SJSA1 (cell line): ENCODE data around the gene TMEM150A. TPM values are rescaled to one million over a fixed set of nuclear protein-coding genes. Genes with fewer than 3 reads are reported as not detected.
"Not testable (repeated sequence)": the region's sequence is repeated elsewhere in the genome, so short reads cannot be mapped to it uniquely, and the experiment has no call there.

Experiments used
- DNase-seq, 2 experiments: peaks; one replicate each; pipeline ENCODE4 v3.0.0-alpha.2; 2015 to 2020; ENCODE audit warnings: low spot score in 2 of 2, low read depth in 1 of 2
- H3K27ac ChIP-seq: fragments of 250-450 bp; sonication (Bioruptor Pico); 2 replicates; pipeline ENCODE4 v1.5.1; 2020; ENCODE audit warnings: mild to moderate bottlenecking, moderate library complexity
- H3K27me3 ChIP-seq: fragments of 250-450 bp; sonication (Bioruptor Pico); replicated peaks from 2 replicates; pipeline ENCODE4 v1.5.1; 2020; ENCODE audit warnings: mild to moderate bottlenecking, moderate library complexity
- H3K36me3 ChIP-seq: fragments of 250-450 bp; sonication (Bioruptor Pico); 2 replicates; pipeline ENCODE4 v1.5.1; 2020; ENCODE audit warnings: mild to moderate bottlenecking
- H3K4me1 ChIP-seq: fragments of 250-450 bp; sonication (Bioruptor Pico); replicated peaks from 2 replicates; pipeline ENCODE4 v1.6.1; 2021; ENCODE audit warnings: mild to moderate bottlenecking
- H3K4me3 ChIP-seq: fragments of 250-450 bp; sonication (Bioruptor Pico); 2 replicates; pipeline ENCODE4 v1.5.1; 2020; ENCODE audit warnings: mild to moderate bottlenecking
- H3K9me3 ChIP-seq: fragments of 250-450 bp; sonication (Bioruptor Pico); replicated peaks from 2 replicates; pipeline ENCODE4 v1.5.1; 2020; ENCODE audit warnings: mild to moderate bottlenecking
- total RNA-seq: library from RNA; depleted of rRNA; stranded (reverse); fragments of >200 nt; shearing (Covaris generic); gene quantifications from 2 replicates; pipeline ENCODE4 v1.2.3, GENCODE V29; 2014

Gene TMEM150A
- total RNA-seq, 1 experiment from 2014 or later, result 5.1 TPM

DNA sequence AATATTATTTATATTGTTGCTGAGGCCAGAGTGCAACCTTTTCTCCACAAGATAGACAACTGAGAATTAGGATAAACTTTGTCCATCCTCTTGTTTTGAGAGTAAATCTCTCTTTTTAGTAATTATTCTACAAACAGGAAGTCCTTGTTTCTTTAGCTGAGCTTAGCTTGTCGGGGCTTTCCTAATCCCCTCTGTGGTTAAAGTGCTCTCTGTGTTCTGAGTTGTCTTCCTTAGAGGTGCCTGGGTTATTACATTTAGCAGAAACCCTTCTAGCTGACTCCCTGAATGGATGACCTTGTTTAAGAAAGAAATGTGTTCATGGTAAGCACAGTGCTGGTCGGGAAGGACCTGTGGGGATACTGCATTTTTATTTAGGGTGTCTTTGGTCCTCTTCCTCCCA is 26.2 kb upstream of the TMEM150A start:
- Histone ChIP-seq H3K36me3 (peaks cover 100% of the 10 kb centered on the region), H3K4me3 (no peak overlapping the region), H3K4me1 (no peaks in the 10 kb centered on the region), H3K27me3 (no peaks in the 10 kb centered on the region), H3K9me3 (no peaks in the 10 kb centered on the region), H3K27ac (no peak overlapping the region)
- DNase-seq, result no peak

DNA sequence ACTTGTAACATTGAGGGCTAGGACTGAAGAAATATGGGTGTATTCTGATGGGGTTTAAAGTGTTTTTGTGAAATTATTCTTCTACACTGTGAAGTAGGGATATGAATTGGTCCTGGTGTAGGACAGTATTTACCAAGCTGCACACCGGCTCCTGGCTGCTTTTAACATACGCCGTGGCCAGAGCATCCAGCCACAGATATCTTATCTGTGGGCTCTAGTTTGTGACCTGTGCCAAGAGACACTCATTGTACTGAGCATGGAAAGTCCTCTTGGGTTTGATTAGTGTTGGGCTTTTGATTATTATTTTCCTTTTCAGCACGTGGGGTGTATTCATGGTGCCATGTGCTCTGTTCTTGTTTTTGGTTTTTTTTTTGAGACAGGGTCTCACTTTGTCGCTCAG is 21.5 kb upstream of the TMEM150A start:
- H3K4me3 ChIP-seq, result no peak overlapping the region
- no peaks in the 10 kb centered on the region for H3K27me3 ChIP-seq
- peaks cover 97% of the 10 kb centered on the region for H3K36me3 ChIP-seq

GRCh38 chr2:85621338-85621737 is 18.8 kb upstream of the TMEM150A start:
- Histone ChIP-seq H3K27ac (no peak overlapping the region), H3K4me1 (peaks cover 8% of the 10 kb centered on the region), H3K4me3 (no peak overlapping the region), H3K36me3 (peaks cover 93% of the 10 kb centered on the region), H3K27me3 (no peaks in the 10 kb centered on the region), H3K9me3 (no peaks in the 10 kb centered on the region)
- no peak for DNase-seq

More for the DNA sequence above, 21.5 kb upstream of the TMEM150A start:
- no peak for DNase-seq
- H3K4me1 ChIP-seq, result no peaks in the 10 kb centered on the region
- H3K27ac ChIP-seq, result no peak overlapping the region
- H3K9me3 ChIP-seq, result no peaks in the 10 kb centered on the region

DNA sequence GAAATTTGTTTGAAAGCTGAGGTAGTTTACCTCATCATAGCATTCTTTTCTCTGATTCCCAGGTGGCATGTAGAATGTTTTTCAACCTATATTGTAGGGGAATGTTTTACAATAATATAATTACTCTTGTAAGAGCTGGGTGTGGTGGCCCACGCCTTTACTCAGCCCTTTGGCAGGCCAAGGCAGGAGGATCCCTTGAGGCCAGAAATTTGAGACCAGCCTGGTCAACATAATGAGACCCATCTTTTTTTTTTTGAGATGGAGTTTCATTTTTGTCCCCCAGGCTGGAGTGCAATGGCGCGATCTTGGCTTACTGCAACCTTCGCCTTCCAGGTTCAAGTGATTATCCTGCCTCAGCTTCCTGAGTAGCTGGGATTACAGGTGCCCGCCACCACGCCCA is 17.1 kb upstream of the TMEM150A start:
- Histone ChIP-seq H3K27ac (no peak overlapping the region), H3K36me3 (peaks cover 79% of the 10 kb centered on the region), H3K27me3 (no peaks in the 10 kb centered on the region), H3K4me3 (no peak overlapping the region), H3K4me1 (peaks cover 11% of the 10 kb centered on the region), H3K9me3 (no peaks in the 10 kb centered on the region)
- DNase-seq, result no peak

DNA sequence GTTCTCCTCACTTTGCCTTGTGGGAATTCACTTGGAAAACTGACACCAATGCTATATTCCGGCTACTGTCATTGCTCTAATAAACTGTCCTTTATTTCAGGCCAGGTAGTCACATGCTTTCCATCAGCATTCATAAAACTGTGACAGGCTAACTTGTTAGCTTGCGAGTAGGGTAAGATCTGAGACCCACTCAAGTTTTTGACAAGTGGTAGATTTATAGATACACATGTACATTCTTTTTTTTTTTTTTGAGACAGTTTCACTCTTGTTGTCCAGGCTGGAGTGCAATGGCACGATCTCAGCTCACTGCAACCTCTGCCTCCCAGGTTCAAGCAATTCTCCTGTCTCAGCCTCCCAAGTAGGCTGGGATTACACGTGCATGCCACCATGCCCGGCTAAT is 15.2 kb upstream of the TMEM150A start:
- not testable (repeated sequence) for DNase-seq, H3K27me3 ChIP-seq, H3K9me3 ChIP-seq, H3K27ac ChIP-seq
- Histone ChIP-seq H3K4me1 (peaks cover 11% of the 10 kb centered on the region), H3K4me3 (peak overlapping the region; percentile 97; the same call in 1 of the 2 replicates), H3K36me3 (peaks cover 63% of the 10 kb centered on the region)

GRCh38 chr2:85615413-85615728 is 12.9 kb upstream of the TMEM150A start:
- Histone ChIP-seq H3K36me3 (peaks cover 45% of the 10 kb centered on the region), H3K27me3 (no peaks in the 10 kb centered on the region), H3K27ac (no peak overlapping the region), H3K4me1 (peaks cover 22% of the 10 kb centered on the region), H3K4me3 (peak overlapping the region; percentile 97), H3K9me3 (no peaks in the 10 kb centered on the region; the same call in 1 of the 2 replicates)
- DNase-seq, result no peak

- not testable (repeated sequence) for H3K27ac ChIP-seq, H3K9me3 ChIP-seq, DNase-seq, H3K27me3 ChIP-seq, H3K4me3 ChIP-seq
- Histone ChIP-seq H3K4me1 (peaks cover 25% of the 10 kb centered on the region), H3K36me3 (peaks cover 43% of the 10 kb centered on the region)
Observed at GRCh38 chr2:85614757-85615156, 12.3 kb upstream of the TMEM150A start.

- H3K4me3 ChIP-seq, result no peak overlapping the region
- H3K27ac ChIP-seq, result no peak overlapping the region
- H3K27me3 ChIP-seq, result no peaks in the 10 kb centered on the region
- DNase-seq, result no peak
- no peaks in the 10 kb centered on the region; the same call in 1 of the 2 replicates for H3K9me3 ChIP-seq
- H3K36me3 ChIP-seq, result peaks cover 42% of the 10 kb centered on the region
- H3K4me1 ChIP-seq, result peaks cover 25% of the 10 kb centered on the region
Observed at GRCh38 chr2:85613717-85614515, 11.4 kb upstream of the TMEM150A start.

GRCh38 chr2:85611705-85612587 is 9.4 kb upstream of the TMEM150A start, which contains the start of gene C2orf68:
Gene C2orf68, minus strand, starts transcription at chr2:85612066. Its CDS starts 82 bp downstream, at chr2:85611984.
- DNase-seq, result peak; percentile 81 to 91
- no peaks in the 10 kb centered on the region; the same call in 1 of the 2 replicates for H3K9me3 ChIP-seq
- H3K36me3 ChIP-seq, result peaks cover 40% of the 10 kb centered on the region
- H3K4me3 ChIP-seq, result peak within 1 kb of the TSS; percentile 90
- no peaks in the 10 kb centered on the region for H3K27me3 ChIP-seq
- peak within 1 kb of the TSS; percentile 52 for H3K27ac ChIP-seq
- peaks cover 21% of the 10 kb centered on the region for H3K4me1 ChIP-seq

DNA sequence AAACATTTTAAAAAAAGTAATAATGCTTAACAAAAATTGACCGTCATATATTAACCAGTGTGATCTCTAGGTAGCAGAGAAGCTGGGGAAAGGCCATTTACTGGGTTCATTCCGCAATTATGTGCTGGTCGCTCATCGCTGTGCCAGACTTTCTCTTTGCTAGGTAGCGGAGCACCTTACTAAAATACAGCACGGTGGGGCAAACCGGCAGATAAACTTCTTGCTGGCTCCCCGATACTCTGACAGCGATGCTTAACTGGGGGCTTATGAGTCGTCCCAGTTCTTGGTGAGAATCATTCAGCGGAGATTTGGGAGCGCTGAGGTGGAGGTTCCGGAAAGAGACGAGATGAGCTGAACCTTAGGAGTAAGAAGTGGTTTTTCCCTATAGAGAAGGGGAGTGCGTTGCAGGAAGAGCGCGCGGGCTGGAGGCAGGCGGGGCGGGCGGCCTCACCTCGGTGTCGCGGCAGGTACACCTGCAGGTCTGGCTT is 8.8 kb upstream of the TMEM150A start:
- Histone ChIP-seq H3K36me3 (peaks cover 38% of the 10 kb centered on the region), H3K4me1 (peaks cover 27% of the 10 kb centered on the region), H3K4me3 (peak overlapping the region; percentile 90), H3K9me3 (no peaks in the 10 kb centered on the region; the same call in 1 of the 2 replicates), H3K27me3 (no peaks in the 10 kb centered on the region), H3K27ac (0 out of 2 replicates have a peak overlapping the region, but pooled peaks have one; percentile 37)
- no peak for DNase-seq

DNA sequence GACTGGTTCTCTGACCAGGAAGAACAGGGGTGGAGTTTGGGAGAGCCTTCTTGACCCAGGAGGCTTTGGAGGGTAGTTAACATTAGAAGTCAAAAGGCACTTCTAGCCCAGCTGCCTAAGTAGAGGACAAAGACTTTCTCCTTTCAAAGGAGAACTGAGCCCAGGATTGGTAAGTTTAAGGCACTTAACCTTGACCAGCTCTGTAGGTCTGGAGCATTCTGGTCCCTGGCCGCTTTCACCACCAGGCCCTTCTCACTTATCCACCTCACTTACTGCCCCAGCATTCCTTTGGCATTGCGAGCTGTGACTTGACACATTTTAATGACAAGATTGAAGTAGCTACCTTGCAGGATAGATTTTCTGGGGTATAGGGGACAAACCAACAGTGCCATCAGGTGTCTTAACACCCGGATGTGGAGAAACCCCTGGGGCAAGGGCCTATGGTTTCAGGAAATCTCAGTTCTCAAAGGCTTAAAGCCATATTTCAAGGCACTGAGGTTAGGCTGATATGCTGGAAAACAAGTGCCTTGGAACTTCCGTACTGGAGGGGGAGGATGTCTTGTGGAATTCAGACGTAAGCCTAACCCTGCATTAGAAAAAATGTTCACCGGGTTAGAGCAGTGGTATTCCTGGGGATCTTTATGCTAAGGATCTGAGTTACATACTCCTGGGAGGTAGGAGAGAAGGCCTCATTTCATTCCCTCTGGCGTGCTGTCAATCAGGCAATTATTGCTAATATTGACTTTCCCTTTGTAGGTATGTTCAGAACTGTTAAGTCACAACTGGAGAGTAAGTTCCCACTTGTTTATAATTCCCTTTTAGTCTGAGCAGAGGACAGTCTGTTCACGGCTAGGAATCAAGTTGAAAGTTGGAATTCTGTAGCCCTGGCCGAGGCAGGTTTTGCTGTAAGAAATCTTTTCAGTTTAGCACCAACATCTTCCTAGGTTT is 5.0 kb upstream of the TMEM150A start:
- Histone ChIP-seq H3K4me3 (no peak overlapping the region), H3K4me1 (peaks cover 46% of the 10 kb centered on the region), H3K9me3 (no peaks in the 10 kb centered on the region; the same call in 1 of the 2 replicates), H3K36me3 (peaks cover 35% of the 10 kb centered on the region), H3K27ac (no peak overlapping the region), H3K27me3 (no peaks in the 10 kb centered on the region)
- no peak for DNase-seq

- DNase-seq, result no peak
- Histone ChIP-seq H3K4me1 (peaks cover 47% of the 10 kb centered on the region), H3K27ac (peak overlapping the region; percentile 54), H3K27me3 (no peaks in the 10 kb centered on the region), H3K4me3 (no peak overlapping the region), H3K9me3 (no peaks in the 10 kb centered on the region), H3K36me3 (peaks cover 31% of the 10 kb centered on the region)
Observed at GRCh38 chr2:85606116-85606455, 3.6 kb upstream of the TMEM150A start.
